HAP-1 (cell line): ENCODE results near the gene RDH12.

Experiments used
- DNase-seq, 2 experiments: peaks; one replicate each; pipeline ENCODE4 v3.0.0-alpha.2; 2016 to 2020; ENCODE audit warnings: low spot score in 2 of 2
- H3K27me3 ChIP-seq: fragments of 250-450 bp; sonication (Bioruptor Pico); 2 replicates; pipeline ENCODE4 v1.5.1; 2020; ENCODE audit warnings: low read depth, mild to moderate bottlenecking, moderate library complexity
- H3K36me3 ChIP-seq: fragments of 250-450 bp; sonication (Bioruptor Pico); replicated peaks from 2 replicates; pipeline ENCODE4 v1.5.1; 2020; ENCODE audit warnings: mild to moderate bottlenecking
- H3K4me1 ChIP-seq: fragments of 250-450 bp; sonication (Bioruptor Pico); 2 replicates; pipeline ENCODE4 v1.5.1; 2020; ENCODE audit warnings: mild to moderate bottlenecking
- H3K4me3 ChIP-seq: fragments of 250-450 bp; sonication (Bioruptor Pico); 2 replicates; pipeline ENCODE4 v1.5.1; 2020; ENCODE audit warnings: mild to moderate bottlenecking, moderate library complexity
- H3K9me3 ChIP-seq: fragments of 250-450 bp; sonication (Bioruptor Pico); 2 replicates; pipeline ENCODE4 v1.5.1; 2020; ENCODE audit warnings: mild to moderate bottlenecking, moderate library complexity
- in situ Hi-C: fragments of 300-500 bp; cut with MboI; formaldehyde crosslinking; loops from 3 replicates; pipeline ENCODE4 v1.14.3; 2020; ENCODE audit warnings: low sequenced_read_pairs, inconsistent platforms, mixed read lengths

The RDH12 gene

GRCh38 chr14:67773844-67774377 lies 72.2 kb downstream of the RDH12 start:
- in situ Hi-C loops = no loop called here
- peaks cover 40% of the 10 kb centered on the region for H3K36me3 ChIP-seq
- DNase-seq = no peak
- no peaks in the 10 kb centered on the region for H3K9me3 ChIP-seq
- no peak overlapping the region for H3K4me3 ChIP-seq
- H3K4me1 ChIP-seq = no peaks in the 10 kb centered on the region
- H3K27me3 ChIP-seq = no peaks in the 10 kb centered on the region

- Histone ChIP-seq H3K27me3 (no peaks in the 10 kb centered on the region), H3K9me3 (no peaks in the 10 kb centered on the region), H3K4me1 (no peaks in the 10 kb centered on the region), H3K36me3 (peaks cover 53% of the 10 kb centered on the region), H3K4me3 (no peak overlapping the region)
- DNase-seq = no peak
- in situ Hi-C loops = no loop called here
Observed at GRCh38 chr14:67776653-67777322, 75.1 kb downstream of the RDH12 start.

- Histone ChIP-seq H3K9me3 (no peaks in the 10 kb centered on the region), H3K4me3 (no peak overlapping the region), H3K4me1 (no peaks in the 10 kb centered on the region), H3K36me3 (peaks cover 61% of the 10 kb centered on the region), H3K27me3 (no peaks in the 10 kb centered on the region)
- DNase-seq = no peak
- in situ Hi-C loops = no loop called here
Observed at GRCh38 chr14:67778792-67779191, 77.1 kb downstream of the RDH12 start.

- Histone ChIP-seq H3K4me3 (no peak overlapping the region), H3K4me1 (no peaks in the 10 kb centered on the region), H3K36me3 (peaks cover 64% of the 10 kb centered on the region), H3K9me3 (no peaks in the 10 kb centered on the region), H3K27me3 (no peaks in the 10 kb centered on the region)
- in situ Hi-C loops = no loop called here
- DNase-seq = no peak
Observed at GRCh38 chr14:67782090-67782489, 80.4 kb downstream of the RDH12 start.
